Keratinocyte (primary cell): ENCODE measurements around the gene GNAL. TPM values are rescaled to one million over a fixed set of nuclear protein-coding genes. Genes with fewer than 3 reads are reported as not detected.

Experiments
- DNase-seq: peaks from one replicate; pipeline ENCODE4 v3.0.0-alpha.2; 2011; ENCODE audit warnings: low read depth, missing footprints, low spot score
- FAIRE-seq: peaks from 2 replicates; lab custom pipeline; 2011; peaks lifted over from hg19 to GRCh38; lab: Jason Lieb, UNC
- H2AFZ ChIP-seq: 2 replicates; pipeline ENCODE4 v1.6.0; 2012; ENCODE audit warnings: low read length, control low read depth, inconsistent platforms; ENCODE audit not compliant: control insufficient read depth
- H3K27ac ChIP-seq: 2 replicates; pipeline ENCODE4 v1.5.1; 2011; ENCODE audit warnings: low read length; ENCODE audit not compliant: control insufficient read depth, insufficient read depth
- H3K27me3 ChIP-seq: 3 replicates; pipeline ENCODE4 v1.6.0; 2011; ENCODE audit warnings: low read length; ENCODE audit not compliant: control insufficient read depth, insufficient read depth; ENCODE audit errors: extremely low read depth
- H3K36me3 ChIP-seq, 2 experiments: 2 replicates in 1 of 2; 3 replicates in 1 of 2; pipeline ENCODE4 v1.5.1; 2011; ENCODE audit warnings: low read length in 2 of 2, mild to moderate bottlenecking in 1 of 2; ENCODE audit not compliant: control insufficient read depth in 2 of 2, insufficient read depth in 2 of 2; ENCODE audit errors: extremely low read depth in 1 of 2
- H3K4me1 ChIP-seq: 3 replicates; pipeline ENCODE4 v1.5.1; 2011; ENCODE audit warnings: low read length; ENCODE audit not compliant: control insufficient read depth, insufficient read depth; ENCODE audit errors: extremely low read depth
- H3K4me2 ChIP-seq: 3 replicates; pipeline ENCODE4 v1.6.0; 2011; ENCODE audit warnings: low read depth, low read length; ENCODE audit not compliant: control insufficient read depth, insufficient read depth; ENCODE audit errors: extremely low read depth
- H3K4me3 ChIP-seq, 3 experiments: fragments of 200-600 bp in 1 of 3; sonication (generic) in 1 of 3; 2 replicates in 2 of 3; 3 replicates in 1 of 3; pipeline ENCODE4 v1.5.1; 2011 to 2016; ENCODE audit warnings: low read length in 3 of 3, mild to moderate bottlenecking in 3 of 3, control low read depth in 2 of 3, inconsistent platforms in 1 of 3, low read depth in 1 of 3, mixed read lengths in 1 of 3, mixed run types in 1 of 3, moderate library complexity in 1 of 3; ENCODE audit not compliant: control insufficient read depth in 2 of 3, insufficient read depth in 2 of 3; ENCODE audit errors: extremely low read depth in 1 of 3
- H3K79me2 ChIP-seq: 2 replicates; pipeline ENCODE4 v1.6.0; 2012; ENCODE audit warnings: low read length; ENCODE audit not compliant: control insufficient read depth, insufficient read depth
- H3K9ac ChIP-seq: 3 replicates; pipeline ENCODE4 v1.6.0; 2011; ENCODE audit warnings: low read length; ENCODE audit not compliant: control insufficient read depth, insufficient read depth; ENCODE audit errors: extremely low read depth
- H3K9me1 ChIP-seq: 3 replicates; pipeline ENCODE4 v1.6.0; 2011; ENCODE audit warnings: low read length; ENCODE audit not compliant: control insufficient read depth, insufficient read depth; ENCODE audit errors: extremely low read depth
- H3K9me3 ChIP-seq: 2 replicates; pipeline ENCODE4 v1.5.1; 2012; ENCODE audit warnings: low read depth, low read length; ENCODE audit not compliant: control insufficient read depth
- H4K20me1 ChIP-seq: 3 replicates; pipeline ENCODE4 v1.6.0; 2011; ENCODE audit warnings: low read length; ENCODE audit not compliant: control insufficient read depth, insufficient read depth; ENCODE audit errors: extremely low read depth
- EZH2 ChIP-seq: IDR thresholded peaks from one replicate; pipeline ENCODE4 v1.6.1; 2012; ENCODE audit warnings: inconsistent platforms, mild to moderate bottlenecking, low read length, moderate library complexity
- dilution Hi-C: fragments of 300-500 bp; cut with MboI; formaldehyde crosslinking; loops from one replicate; pipeline ENCODE4 v1.7.0; 2020; ENCODE audit warnings: low sequenced_read_pairs; ENCODE audit not compliant: extremely low pct_ligation_motif_present
- polyA plus RNA-seq, 5 experiments: library from polyadenylated mRNA; depleted of rRNA in 3 of 5; stranded (reverse) in 3 of 5; stranded (forward) in 1 of 5; unstranded in 1 of 5; fragments of >200 nt; gene quantifications; 1 replicate in 1 of 5; 2 replicates in 3 of 5; 3 replicates in 1 of 5; pipeline versions ENCODE4 v1.2.1 to v1.2.3, GENCODE V29; 2011 to 2012; ENCODE audit warnings: missing spikeins in 2 of 5, low read depth in 1 of 5, low replicate concordance in 1 of 5
- TF ChIP-seq, protein P1 (sequence below), 3 experiments: IDR thresholded peaks in 1 of 3; conservative IDR thresholded peaks in 1 of 3; optimal IDR thresholded peaks in 1 of 3; 2 replicates in 2 of 3; 3 replicates in 1 of 3; pipeline versions ENCODE3 to v1.5.1; 2011; ENCODE audit warnings: low read length in 3 of 3, mild to moderate bottlenecking in 3 of 3, moderate library complexity in 2 of 3, control low read depth in 1 of 3, inconsistent platforms in 1 of 3; ENCODE audit not compliant: insufficient read depth in 2 of 3; ENCODE audit errors: extremely low read depth in 1 of 3

GNAL gene
- polyA plus RNA-seq, 1 donor (not counting 4 experiments of a cell fraction or from before 2014, with no cell fraction given): 30.0 TPM

- H3K9me1 ChIP-seq: no peaks in the 10 kb centered on the region
- no peaks in the 10 kb centered on the region for H3K27me3 ChIP-seq
- no peaks in the 10 kb centered on the region for H3K79me2 ChIP-seq
- DNase-seq (no peak), FAIRE-seq (peak; percentile 5)
- no peaks in the 10 kb centered on the region for H4K20me1 ChIP-seq
- no peaks in the 10 kb centered on the region for H3K4me1 ChIP-seq
- H3K9me3 ChIP-seq: no peaks in the 10 kb centered on the region
- H3K9ac ChIP-seq: no peak overlapping the region
- H3K4me2 ChIP-seq: no peak overlapping the region
- dilution Hi-C loops: no loop called here
- H3K4me3 ChIP-seq: no peak overlapping the region
- peaks cover 0 to 2% of the 10 kb centered on the region in 2 experiments for H3K36me3 ChIP-seq
- H3K27ac ChIP-seq: no peak overlapping the region
- H2AFZ ChIP-seq: no peak overlapping the region
- TF ChIP-seq, protein P1, sequence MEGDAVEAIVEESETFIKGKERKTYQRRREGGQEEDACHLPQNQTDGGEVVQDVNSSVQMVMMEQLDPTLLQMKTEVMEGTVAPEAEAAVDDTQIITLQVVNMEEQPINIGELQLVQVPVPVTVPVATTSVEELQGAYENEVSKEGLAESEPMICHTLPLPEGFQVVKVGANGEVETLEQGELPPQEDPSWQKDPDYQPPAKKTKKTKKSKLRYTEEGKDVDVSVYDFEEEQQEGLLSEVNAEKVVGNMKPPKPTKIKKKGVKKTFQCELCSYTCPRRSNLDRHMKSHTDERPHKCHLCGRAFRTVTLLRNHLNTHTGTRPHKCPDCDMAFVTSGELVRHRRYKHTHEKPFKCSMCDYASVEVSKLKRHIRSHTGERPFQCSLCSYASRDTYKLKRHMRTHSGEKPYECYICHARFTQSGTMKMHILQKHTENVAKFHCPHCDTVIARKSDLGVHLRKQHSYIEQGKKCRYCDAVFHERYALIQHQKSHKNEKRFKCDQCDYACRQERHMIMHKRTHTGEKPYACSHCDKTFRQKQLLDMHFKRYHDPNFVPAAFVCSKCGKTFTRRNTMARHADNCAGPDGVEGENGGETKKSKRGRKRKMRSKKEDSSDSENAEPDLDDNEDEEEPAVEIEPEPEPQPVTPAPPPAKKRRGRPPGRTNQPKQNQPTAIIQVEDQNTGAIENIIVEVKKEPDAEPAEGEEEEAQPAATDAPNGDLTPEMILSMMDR (optimal IDR thresholded peaks at IDR 0.05 in 1 of 3, IDR thresholded peaks at IDR 0.05 in 1 of 3, conservative IDR thresholded peaks at IDR 0.05 in 1 of 3; ENCODE audit: extremely low read depth in 1 of 3, insufficient read depth in 2 of 3, low read length in 3 of 3): peak; percentile 34 to 71 (median 62)
- no peak for TF ChIP-seq EZH2
Measured at GRCh38 chr18:11872479-11873136, 183.5 kb downstream of the GNAL start.

DNA sequence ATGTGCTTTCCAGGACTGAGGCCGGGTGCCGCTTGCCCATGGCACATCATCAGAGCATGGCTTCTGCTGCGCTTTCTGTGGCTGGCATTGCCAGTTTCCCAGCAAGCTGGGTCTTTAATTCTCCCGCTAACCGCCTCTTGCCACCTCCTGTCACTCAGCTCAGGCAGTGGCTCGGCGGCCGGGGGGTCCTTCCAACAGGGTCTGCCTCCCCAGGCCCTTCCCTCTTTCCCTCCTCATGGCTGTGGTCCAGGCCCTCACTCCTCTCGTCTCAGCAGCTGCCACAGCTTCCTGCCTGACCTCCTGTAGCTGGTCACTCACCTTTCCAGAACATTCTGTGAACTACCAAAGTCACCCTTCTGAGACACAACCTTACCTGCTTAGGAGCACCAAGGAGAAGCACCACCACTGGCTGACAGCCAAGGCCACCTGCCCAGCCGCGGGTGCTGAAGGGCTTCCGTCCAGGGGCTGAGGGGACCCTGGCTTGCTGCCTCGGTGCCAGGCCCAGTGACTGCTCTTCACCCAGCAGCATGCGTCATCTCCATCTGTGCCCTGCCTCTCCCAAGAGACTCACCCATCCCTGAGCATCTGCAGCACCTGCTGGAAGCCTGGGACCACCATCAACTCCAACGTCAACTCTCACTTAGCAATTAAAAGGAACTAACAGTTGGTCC lies 184.7 kb downstream of the GNAL start:
- no peak for FAIRE-seq
- no peak overlapping the region for H2AFZ ChIP-seq
- H3K4me3 ChIP-seq: no peak overlapping the region
- no peaks in the 10 kb centered on the region for H3K4me1 ChIP-seq
- no peak overlapping the region for H3K4me2 ChIP-seq
- no peak for DNase-seq
- no peaks in the 10 kb centered on the region for H4K20me1 ChIP-seq
- H3K36me3 ChIP-seq: no peaks in the 10 kb centered on the region
- no peaks in the 10 kb centered on the region for H3K79me2 ChIP-seq
- H3K9ac ChIP-seq: no peak overlapping the region
- H3K27me3 ChIP-seq: no peaks in the 10 kb centered on the region
- no peaks in the 10 kb centered on the region for H3K9me3 ChIP-seq
- no peak overlapping the region for H3K27ac ChIP-seq
- dilution Hi-C loops: no loop called here
- TF ChIP-seq, protein P1 (optimal IDR thresholded peaks at IDR 0.05 in 1 of 3, IDR thresholded peaks at IDR 0.05 in 1 of 3, conservative IDR thresholded peaks at IDR 0.05 in 1 of 3; ENCODE audit: extremely low read depth in 1 of 3, insufficient read depth in 2 of 3, low read length in 3 of 3): no peak
- TF ChIP-seq EZH2: no peak
- no peaks in the 10 kb centered on the region for H3K9me1 ChIP-seq
